ENCODE results near the gene RCCD1.

DNA sequence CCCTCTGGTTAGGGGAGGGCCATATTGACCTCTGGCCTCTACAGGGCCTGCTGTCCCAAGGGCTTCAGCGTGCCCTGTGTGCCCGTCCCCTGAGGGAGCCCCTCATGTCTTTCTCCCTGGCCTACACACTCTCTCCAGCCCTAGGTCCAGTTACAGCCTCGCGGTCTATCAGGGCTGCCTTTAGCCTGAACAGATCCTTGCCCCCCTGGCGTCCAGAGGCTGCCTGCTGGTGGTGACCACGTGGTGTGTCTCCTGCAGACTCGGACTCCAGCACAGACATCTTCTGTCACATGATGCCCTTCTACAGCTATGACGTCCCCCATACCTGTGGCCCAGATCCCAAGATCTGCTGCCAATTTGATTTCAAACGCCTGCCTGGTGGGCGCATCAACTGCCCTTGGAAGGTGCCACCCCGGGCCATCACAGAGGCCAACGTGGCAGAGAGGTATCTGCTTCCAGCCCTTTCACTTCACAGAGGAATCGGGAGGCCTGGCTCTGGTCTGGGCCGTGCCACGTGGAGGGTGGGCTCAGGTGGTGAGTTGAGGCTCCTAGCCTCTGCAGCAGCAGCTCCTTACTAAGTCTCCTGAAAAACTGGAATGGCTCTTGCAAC is 47.5 kb upstream of the RCCD1 start:
- no peak for TF ChIP-seq ZNF384 (IDR thresholded peaks at IDR 0.05)
- no peak for TF ChIP-seq FOXK2 (IDR thresholded peaks at IDR 0.05)
- no peak for TF ChIP-seq SP1 (IDR thresholded peaks at IDR 0.05)

Measured in HEK293T (cell line).